GM12878 (cell line): ENCODE results near the gene NR2F1-AS1. TPM values are rescaled to one million over a fixed set of nuclear protein-coding genes. Genes with fewer than 3 reads are reported as not detected.

Source experiments
- BCLAF1 ChIP-seq: fragments of 450-650 bp; IDR thresholded peaks from 2 replicates; pipeline ENCODE4 v1.6.1; 2017; ENCODE audit warnings: antibody characterized with exemption, mild to moderate bottlenecking, moderate library complexity
- NFXL1 ChIP-seq: fragments of 450-650 bp; IDR thresholded peaks from 2 replicates; pipeline ENCODE4 v1.6.1; 2017; ENCODE audit warnings: antibody characterized with exemption, mild to moderate bottlenecking, borderline replicate concordance
- NKRF ChIP-seq: fragments of 450-650 bp; conservative IDR thresholded peaks from 2 replicates; pipeline ENCODE4 v1.6.1; 2017; ENCODE audit warnings: mild to moderate bottlenecking, moderate library complexity
- polyA plus RNA-seq, 11 experiments: library from polyadenylated mRNA; depleted of rRNA in 4 of 11; unstranded in 6 of 11; stranded (reverse) in 5 of 11; fragments of >200 nt; fragmentation: Nextera tagmentation in 4 of 11; fragmentation: Illumina TruSeq in 1 of 11; extraction: Ambion mirVana in 4 of 11; extraction: Trizol in 1 of 11; gene quantifications; 1 replicate in 1 of 11; 2 replicates in 10 of 11; pipeline versions ENCODE4 v1.2.1 to v1.2.3, GENCODE V29; 2011 to 2016; ENCODE audit warnings: inconsistent platforms in 2 of 11, missing spikeins in 2 of 11, low read depth in 1 of 11
- total RNA-seq, 4 experiments: library from RNA; depleted of rRNA in 3 of 4; stranded (reverse); fragments of >200 nt in 3 of 4; fragmentation: Illumina TruSeq in 1 of 4; extraction: Trizol in 1 of 4; gene quantifications; 2 replicates each; pipeline versions ENCODE4 v1.2.1 to v1.2.3, GENCODE V29; 2013 to 2021
- TF ChIP-seq, protein P1 (sequence below): fragments of 450-650 bp; formaldehyde crosslinking; IDR thresholded peaks from 2 replicates; pipeline ENCODE4 v1.5.0; 2022; ENCODE audit warnings: mild to moderate bottlenecking, missing genetic modification characterization

Gene NR2F1-AS1
- total and polyA plus RNA-seq, 10 of the 15 experiments (the other 5 are each of a cell fraction or from before 2014, with no cell fraction given): 0.11 to 0.85 (median 0.27) TPM

DNA sequence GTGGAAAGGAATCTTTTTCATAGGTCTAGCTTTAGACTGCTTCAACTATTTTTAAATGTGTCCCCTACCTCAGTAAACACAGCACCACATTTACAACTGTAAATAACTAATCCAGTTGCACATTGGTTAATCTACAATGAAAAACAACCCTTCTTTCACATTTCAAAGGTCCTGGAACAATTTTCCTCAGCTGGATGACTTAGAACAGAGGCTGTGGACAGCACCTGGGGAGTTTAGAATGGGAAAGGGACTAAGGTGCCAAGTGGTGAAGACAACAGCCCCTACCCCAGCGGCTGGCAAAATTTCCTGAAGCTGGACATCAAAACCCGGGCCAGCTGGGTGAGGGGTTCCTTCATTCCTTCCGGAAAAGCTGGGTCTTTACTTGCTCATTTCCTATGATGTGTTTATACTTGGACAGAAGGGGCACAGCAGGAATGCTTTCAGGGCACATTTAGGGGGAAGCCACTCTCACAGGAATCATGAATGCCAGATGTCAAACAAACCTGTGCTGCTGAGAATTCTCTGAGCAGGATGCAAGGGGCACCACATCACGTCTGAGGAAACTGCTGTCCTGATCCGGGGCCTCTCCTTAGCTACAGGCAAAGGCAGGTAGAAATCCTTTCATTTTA lies 158.3 kb downstream of the NR2F1-AS1 start (continued):
- TF ChIP-seq BCLAF1: no peak
- no peak for TF ChIP-seq NFXL1
- TF ChIP-seq, protein P1, sequence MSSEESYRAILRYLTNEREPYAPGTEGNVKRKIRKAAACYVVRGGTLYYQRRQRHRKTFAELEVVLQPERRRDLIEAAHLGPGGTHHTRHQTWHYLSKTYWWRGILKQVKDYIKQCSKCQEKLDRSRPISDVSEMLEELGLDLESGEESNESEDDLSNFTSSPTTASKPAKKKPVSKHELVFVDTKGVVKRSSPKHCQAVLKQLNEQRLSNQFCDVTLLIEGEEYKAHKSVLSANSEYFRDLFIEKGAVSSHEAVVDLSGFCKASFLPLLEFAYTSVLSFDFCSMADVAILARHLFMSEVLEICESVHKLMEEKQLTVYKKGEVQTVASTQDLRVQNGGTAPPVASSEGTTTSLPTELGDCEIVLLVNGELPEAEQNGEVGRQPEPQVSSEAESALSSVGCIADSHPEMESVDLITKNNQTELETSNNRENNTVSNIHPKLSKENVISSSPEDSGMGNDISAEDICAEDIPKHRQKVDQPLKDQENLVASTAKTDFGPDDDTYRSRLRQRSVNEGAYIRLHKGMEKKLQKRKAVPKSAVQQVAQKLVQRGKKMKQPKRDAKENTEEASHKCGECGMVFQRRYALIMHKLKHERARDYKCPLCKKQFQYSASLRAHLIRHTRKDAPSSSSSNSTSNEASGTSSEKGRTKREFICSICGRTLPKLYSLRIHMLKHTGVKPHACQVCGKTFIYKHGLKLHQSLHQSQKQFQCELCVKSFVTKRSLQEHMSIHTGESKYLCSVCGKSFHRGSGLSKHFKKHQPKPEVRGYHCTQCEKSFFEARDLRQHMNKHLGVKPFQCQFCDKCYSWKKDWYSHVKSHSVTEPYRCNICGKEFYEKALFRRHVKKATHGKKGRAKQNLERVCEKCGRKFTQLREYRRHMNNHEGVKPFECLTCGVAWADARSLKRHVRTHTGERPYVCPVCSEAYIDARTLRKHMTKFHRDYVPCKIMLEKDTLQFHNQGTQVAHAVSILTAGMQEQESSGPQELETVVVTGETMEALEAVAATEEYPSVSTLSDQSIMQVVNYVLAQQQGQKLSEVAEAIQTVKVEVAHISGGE: no peak
- no peak for TF ChIP-seq NKRF
